HG02798 (cell line): ENCODE measurements around the gene PRR15L.

ENCODE experiments used
- ATAC-seq: cut with Tn5 transposase; IDR thresholded peaks from one replicate; pipeline ENCODE4 v1.9.1; 2021; ENCODE audit warnings: mild to moderate bottlenecking; ENCODE audit not compliant: unreplicated experiment, poor library complexity

PRR15L gene

DNA sequence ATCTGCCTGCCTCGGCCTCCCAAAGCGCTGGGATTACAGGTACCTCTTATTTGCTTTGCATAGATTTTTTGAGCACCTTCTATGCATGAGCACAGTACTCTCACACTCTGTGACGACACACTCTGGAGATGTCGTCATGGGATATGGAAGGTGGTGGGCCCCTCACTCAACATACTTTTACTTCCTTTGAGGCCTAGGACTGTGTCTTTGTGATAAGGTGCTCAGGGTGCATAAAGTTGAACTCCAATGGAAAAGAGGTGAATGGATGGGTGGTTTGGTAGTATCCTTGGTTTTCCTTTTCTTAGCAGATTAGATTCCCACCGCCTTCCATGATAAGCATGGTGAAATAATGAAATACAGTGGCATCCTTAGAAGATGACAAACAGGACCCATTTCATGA is 7.2 kb upstream of the PRR15L start:
- no peak for ATAC-seq

DNA sequence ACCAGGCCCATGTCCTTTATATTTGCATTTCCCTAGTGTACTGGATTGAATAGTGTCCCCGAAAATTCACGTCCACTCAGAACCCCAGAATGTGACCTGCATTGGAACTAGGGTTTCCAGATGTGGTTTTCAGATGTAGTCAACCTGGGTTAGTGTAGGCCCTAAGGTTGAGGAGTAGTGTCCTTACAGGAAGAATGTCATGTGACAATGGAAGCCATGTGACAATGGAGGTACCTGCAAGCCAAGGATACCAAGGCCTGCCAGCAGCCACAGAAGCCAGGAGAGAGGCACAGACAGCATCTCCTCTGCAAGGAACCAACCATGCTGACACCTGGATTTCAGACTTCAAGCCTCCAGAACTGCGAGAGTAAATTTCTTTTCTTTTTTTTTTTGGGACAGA is 5.2 kb upstream of the PRR15L start:
- ATAC-seq = no peak

DNA sequence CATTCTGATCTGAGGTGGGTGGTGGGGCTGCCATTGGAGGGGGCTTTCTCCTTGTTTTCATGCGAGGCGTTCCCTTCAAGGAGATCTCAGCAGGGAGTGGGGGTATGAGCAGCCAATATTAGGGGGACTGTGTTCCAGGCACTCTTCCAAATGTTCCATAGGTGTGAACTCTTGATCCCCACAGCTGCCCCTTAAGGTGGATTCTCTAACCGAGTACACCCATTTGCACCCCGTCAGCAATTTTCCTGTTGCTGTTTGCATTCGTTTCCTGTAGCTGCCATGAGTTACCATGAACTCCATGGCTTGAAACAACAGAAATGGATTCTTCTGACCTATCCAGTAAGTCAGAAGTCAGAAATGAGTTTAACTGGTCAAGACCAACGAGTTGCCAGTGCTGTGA is 3.7 kb upstream of the PRR15L start:
- ATAC-seq = no peak

DNA sequence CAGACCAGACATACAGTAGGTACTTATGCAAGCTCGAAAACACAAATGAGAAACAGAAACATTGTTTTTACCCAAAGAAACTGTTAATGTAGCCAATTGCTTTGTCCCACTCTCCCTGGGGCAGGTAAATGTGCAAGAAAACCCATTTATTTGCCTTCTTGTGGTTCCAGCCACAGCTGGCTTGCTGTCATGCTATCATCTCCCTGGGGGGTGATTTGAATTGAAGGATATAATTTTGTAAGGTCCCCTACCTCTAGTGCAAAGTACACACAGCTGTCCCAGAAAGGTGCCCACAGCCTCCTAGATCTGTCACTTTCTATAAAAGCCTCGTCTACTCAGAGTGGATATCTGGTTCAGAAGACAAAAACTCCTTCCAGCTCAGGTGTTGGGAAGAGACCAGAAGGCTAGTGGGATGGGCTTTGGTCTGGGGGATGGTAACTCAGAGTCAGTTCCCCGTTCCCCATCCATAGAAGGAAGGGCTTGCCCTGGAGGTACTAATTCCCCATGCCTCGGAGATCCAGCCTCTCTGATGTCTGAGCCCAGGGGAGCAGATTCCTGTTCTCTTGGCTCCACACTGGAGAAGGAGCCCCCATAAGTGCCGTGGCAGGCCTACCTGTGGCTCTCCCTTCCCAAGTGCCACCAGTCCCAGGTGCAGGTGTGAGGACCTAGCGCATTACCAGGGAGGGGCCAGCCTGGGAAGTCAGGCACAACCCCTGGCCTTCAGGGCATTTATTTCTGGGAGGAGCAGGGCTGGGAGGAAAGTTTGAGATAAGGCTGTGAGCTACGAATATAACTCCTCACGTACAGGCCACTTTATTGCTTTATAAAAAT is 2.4 kb upstream of the PRR15L start:
- ATAC-seq = no peak

DNA sequence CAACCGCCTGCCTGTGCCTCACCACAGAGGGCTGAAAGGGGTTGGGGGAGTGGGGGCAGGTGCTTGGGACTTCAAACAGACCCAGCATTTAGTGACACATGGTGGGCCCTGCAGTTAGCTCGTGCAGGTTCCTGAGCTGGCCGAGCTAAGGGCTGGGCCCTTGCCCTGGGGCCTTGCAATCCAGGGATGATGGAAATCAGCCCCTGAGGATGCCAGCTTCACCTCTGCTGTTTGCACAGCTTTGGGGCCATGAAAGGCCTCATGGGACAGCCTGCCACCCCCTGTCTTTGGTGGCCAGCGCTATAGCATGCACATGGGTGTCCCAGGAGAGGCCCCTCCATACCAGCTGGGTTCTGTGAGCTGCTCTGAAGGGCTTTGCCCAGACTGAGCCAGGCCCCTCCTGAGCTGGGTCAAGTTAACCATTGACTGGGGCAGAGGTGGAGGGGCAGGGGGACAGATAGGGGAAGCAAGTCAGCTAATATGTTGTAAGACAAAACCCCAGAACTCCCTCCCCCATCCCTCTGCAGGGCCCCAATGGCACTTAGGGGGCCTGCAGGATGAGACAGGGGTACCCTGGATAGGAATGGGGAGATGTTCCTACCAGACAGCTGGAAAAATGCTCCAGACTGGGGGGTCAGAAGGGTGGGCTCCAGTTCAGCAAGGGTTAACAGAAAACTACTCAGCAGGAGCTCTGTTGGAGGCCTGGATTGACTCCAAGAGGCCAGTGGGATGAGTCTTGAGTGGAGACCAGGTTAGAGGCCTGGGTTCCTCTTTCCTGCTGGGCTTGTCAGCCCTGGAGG is 692 bp downstream of the PRR15L start:
- ATAC-seq = no peak

DNA sequence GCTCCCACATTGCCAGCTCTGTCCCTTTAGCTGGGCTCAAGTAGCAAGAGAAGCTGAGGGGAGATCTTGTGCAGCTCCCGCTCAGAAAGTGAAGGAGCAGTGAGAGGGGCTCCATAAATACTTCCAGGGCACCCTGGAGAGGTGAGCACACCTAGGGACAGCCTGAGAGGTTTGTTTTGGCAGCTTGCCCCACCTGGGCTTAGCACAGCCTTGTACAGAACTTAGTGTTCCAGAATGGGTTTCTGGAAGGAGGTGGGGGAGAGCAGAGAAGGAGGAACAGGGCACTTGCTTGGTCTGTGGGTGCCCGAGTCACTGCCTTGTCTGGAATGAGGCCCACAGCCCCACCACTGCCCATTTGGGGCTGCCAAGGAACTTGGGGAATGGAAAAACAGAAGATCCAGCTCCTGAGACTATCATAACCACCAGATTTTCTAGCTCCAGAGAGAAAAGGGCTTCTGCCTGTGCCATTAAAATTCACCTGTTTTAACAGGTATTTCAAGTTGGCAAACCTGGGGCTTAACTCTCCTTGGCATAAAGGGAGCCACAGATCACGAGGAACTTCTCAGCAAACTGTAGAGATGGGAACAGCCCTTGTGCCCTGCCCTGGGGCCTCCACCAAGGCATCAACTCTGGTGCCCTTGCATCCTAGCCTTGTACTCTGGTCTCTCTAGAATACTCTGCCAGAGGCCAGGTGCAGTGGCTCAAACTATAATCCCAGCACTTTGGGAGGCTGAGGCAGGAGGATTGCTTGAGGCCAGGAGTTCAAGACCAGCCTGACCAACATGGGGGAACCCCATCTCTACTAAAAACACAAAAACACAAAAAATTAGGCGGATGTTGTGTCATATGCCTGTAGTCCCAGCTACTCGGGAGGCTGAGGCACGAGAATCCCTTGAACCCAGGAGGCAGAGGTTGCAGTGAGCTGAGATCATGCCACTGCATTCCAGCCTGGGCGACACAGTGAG is 1.9 kb downstream of the PRR15L start:
- no peak for ATAC-seq

DNA sequence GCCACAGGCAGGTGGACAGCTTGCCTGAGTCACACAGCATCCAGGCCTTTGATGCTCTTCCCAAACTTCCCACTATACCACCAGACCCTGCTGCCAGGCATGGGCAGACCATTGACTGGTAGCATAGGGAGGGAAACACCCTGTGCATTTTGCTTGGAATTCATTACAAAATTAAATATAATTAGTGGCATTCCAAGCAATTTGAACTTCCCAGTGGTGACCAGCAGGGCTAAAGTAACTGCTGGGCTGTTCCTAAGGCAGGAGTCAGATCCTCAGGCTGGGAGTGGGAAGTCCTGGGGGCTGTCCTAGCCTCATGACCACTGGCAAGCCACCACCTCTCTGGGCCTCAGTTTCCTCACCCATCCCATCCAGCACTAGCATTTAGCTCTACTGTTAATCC is 3.8 kb downstream of the PRR15L start:
- ATAC-seq = no peak

DNA sequence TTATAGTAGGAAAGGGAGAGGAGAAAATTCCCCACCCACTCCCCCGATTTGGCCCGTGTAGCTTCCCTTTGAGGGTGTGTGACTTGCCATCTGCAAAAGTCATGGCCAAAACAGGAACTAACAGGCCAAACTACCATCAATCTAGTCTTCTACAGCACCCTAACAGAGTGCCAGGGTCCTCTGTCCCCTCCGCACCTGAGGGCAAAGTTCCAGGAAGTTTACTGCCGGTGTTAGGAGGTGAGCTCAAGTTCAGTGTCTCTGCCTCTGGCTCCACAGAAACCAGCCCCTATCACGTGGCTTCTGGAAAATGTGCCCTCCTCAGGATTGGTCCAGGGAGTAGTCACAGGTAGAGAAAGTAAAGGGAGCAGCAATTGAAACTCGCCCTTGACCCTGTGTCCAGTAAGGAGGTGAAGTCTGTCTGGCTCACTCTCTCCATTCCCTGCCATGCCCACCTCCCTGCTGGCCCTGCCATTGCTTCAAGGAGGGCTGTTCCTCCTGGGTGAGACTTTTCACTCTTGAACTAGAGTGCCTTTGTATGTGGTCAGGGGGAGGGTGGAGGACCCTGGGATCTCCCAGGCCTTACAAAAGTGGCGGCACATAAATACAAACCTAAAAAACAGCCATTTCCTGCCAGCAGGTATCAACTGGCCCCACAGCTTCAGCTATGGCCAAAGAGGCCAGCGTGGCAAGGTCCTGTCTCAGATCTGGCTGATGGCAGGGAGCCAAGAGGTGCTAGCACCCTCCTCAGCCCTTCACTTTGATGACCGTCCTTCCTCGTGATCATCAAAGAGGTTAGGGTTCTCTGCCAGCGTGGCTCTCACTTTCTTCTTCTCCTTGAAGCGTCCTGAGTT is 5.3 kb downstream of the PRR15L start:
- ATAC-seq = no peak

DNA sequence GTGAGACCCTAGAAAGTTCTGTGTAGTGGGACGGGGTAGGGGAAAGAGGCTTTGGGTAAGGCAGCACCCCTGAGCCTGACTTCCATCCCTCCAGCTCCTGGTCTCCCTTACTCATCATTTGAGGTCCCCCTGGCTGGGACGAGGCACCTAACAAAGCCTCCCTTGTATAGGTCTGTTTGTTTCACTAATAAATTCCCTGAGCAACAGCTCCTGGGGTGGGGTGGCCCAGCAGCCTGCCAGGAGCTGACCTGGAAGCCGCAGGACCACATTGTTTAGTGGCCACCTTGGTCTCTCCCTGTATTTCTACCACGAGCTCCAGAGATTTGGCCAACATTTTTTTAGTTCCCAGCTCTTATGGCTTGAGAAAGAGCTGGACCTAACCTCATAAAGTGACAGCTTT is 7.2 kb downstream of the PRR15L start:
- ATAC-seq = no peak

DNA sequence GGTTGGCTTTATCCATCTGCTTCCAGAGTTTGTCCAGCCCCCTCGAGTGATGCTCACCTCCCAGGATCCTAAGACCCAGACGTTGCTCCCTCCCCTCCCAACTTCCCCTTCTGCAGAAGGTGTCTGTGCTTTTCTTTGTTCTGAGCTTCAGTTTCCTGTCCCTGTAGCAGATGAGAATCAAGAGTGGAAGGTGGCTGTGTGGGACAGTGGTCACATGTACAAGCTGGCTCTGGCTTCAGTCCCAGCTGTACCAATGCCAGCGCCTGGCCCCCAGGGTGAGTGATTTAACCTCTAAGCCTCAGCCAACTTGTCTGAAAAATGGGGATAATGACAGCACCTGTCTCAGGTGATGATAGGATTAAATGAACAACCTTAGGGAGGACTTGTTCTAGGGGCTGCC is 7.7 kb downstream of the PRR15L start:
- ATAC-seq = peak; percentile 30

DNA sequence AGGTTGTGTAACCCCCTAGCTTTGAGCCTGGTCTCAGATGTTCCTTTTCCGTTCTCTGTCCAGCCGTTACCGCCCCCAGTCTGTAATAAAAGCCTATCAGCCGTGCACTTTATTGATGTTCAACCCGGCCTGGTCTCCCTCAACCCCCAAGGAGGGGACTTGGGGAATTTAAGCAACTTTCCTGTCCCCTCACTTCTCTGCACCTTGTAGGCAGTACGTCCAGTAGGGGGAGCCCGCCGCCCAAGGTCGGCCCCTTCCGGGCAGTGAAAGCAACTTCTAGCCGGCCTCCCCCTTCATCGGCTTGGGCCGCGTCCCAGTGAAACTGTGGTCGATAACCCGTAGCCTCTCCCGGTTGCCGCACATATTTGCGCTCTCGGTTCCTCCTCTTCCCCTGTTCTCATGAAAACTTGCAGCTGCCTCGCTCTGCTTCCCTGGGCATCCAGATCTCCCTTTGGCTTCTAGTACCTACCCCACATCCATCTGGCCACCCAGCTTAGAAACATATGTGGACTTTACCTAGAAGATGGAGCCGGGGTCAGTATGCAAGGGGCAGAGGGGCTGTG is 8.4 kb downstream of the PRR15L start:
- peak; percentile 76 for ATAC-seq

DNA sequence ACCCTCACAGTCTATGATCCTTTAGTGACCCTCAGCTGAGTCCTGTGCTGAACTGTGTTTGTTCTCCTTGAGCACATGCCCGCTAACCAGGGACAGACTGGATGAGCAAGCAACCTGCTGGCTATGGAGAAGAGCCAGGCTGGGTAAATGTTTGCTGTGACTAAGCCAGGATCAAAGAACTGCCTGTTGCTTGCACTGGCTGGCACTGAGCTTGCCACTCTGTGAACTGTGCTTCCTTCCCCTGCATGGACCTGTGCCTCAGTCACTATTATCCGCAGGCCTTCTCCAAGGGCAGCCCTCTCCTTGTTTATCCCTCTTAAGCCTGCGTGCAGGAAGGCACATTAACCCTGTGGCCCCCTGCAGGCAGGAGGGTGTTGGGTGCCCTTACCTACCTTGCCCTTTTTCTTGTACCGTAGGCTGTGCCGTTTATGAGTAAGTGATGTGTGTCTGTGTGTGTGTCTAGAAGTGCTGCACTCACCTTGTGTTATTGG is 8.9 kb downstream of the PRR15L start:
- no peak for ATAC-seq

DNA sequence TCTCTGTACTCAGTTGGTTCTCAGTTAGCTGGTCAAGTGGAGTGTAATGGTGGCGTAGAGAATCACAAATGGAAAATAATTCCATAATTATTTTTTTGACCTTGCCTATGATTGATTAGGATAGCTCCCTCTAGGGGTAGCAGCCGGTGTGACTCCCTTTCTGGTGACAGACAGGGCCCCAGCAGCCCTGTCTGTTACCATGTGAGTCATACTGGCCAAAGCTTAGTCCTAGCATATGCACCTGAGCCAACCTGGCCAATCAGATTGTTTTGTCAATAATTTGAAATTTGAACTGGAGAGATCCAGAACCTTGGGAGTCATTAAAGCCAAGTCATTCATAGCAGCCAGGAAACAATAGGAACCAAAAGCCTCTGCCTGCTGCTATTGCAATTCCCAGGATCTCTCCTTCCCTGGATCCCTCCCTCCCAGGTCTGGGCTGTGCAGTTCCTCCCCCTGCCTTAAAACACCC is 10.7 kb downstream of the PRR15L start:
- ATAC-seq = peak; percentile 65

DNA sequence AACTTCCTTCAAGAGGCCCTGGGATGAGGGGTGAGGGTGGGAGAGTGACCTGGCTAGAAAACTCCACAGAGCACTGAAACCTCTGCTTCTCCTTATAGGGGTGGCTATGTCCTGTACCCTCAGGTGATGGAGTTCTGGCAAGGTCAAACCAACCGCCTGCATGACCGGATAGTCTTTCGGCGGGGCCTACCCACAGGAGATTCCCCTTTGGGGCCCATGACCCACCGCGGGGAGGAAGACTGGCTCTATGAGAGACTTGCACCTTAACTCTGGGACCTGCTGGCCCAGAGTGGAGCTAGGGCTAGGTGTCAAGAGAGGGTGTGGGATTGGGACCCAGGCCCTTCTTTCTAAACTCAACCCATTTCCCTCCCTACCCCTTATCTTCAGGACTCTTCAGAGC is 11.2 kb downstream of the PRR15L start:
- no peak for ATAC-seq

DNA sequence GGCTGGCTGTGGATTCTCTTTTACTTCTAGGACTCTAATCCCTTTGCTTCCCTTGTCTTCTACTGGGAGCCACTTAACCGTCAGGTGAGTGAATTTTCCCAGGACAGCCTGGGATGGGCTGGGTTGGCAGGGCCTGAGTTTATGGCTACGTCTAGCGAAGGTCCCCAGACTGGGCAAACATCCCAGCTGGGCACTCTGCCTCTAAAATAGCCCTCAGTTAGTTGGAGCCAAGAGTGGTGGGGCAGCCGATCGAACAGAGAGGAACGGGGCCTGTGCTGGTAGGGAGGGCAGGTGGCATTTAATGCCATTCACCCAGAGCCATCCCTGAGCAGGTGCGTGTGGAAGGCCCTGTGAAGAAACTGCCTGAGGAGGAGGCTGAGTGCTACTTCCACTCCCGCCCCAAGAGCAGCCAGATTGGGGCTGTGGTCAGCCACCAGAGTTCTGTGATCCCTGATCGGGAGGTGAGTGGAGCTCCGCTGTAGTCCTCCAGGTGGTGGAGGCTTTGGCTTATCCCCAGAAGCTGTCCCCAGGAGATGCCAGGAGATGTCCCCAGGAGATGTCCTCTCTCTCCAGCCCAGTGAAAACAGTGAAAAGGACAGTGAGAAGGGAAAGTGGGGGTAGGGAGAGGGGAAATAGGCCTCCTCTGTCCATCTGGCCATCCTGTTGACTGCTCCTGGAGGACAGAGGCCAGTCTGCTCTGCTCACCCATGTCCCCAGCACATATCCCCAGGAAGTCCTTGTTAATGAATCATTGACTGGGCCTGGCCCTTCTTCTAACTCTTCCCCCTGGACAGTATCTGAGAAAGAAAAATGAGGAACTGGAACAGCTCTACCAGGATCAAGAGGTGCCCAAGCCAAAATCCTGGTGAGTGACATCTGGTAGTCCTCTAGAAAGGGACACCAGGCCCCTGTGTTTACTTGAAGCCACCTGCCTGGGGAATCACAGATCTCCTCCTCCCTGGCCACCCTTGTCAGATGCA is 11.9 kb downstream of the PRR15L start:
- ATAC-seq = no peak

DNA sequence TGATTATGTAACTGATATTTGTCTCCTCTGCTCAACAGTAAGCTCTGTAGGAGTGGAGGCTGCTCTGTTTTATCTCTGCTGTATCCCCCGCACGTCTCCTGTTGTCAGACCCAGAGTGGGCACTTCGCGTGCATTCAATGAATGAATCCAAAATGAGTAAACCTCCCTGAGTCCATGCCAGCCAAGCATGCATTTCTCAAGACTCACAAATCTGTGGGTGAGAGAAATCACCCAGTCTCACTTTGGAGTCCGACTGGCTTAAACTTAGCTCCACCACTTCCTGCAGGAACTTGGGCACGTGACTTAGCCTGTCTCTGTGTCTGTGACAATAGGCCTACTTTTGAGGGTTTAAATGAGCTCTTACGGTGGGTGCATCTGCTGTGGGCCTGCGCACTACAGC is 12.6 kb downstream of the PRR15L start:
- no peak for ATAC-seq

DNA sequence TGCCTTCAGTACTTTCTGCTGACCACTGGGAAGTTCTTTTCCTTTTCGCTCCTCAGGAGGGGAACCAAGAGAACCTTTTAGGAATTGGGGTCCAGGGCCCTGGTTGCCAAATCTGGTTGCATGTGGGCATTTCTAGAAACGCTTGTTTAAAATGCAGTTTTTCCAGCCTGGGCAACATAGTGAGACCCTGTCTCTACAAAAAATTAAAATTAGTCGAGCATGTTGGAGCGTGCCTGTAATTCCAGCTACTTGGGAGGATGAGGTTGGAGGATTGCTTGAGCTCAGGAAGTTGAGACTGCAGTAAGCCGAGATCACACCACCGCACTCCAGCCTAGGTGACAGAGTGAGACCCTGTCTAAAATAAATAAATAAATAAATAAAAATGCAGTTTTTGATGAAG is 15.1 kb downstream of the PRR15L start:
- ATAC-seq = no peak

DNA sequence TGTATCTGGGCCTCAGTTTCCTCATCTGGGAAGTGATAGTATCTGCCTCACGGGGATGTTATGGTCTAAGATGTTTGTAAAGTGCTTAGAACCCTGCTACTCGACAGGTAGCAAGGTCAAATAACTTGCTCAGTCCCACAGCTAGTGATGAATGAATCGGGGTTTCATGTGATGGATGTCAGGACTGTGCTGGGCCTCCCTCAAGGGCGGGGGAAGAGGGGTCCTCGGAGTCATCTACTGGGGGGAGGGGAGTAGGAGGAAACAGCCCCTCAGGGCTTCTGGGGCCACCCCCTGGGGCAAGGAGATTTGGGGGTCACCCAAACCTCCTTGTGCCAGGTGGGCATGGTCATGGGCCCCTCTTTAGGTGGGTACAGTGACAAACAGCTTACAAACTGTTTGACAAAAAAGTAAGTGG is 15.6 kb downstream of the PRR15L start:
- ATAC-seq = no peak
